ENCODE results near the gene LDB2. TPM values are rescaled to one million over a fixed set of nuclear protein-coding genes. Genes with fewer than 3 reads are reported as not detected.

Gene LDB2
- total RNA-seq, 1 experiment from 2014 or later: 8.0 TPM

DNA sequence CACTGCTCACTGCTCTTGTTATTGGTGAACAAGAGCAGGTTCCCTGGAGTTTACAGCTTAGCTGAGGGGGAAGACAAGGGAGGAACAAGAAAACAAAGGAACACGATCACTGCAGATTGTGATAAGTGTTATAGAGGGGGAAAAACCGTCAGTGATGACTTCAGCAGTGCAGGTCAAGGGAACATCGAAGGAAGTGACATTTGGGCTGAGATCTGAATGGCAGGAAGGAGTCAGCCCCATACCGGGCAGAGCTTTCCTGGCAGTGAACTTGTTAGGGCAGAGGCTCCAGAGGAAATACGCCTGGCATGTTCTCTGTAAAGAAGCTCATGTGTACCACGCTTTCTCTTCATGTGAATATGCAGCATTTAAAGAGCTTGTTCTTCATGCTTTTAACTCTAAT, 78.1 kb downstream of the LDB2 start:
- H3K9me3 ChIP-seq (replicated peaks): no peaks in the 10 kb centered on the region
- H3K4me3 ChIP-seq: no peak overlapping the region
- H3K27ac ChIP-seq: no peak overlapping the region
- DNase-seq (ENCODE audit: low read depth in 1 of 2, low spot score in 2 of 2): no peak
- no peaks in the 10 kb centered on the region for H3K27me3 ChIP-seq (replicated peaks)
- no peaks in the 10 kb centered on the region for H3K36me3 ChIP-seq
- H3K4me1 ChIP-seq (replicated peaks): peaks cover 7% of the 10 kb centered on the region

DNA sequence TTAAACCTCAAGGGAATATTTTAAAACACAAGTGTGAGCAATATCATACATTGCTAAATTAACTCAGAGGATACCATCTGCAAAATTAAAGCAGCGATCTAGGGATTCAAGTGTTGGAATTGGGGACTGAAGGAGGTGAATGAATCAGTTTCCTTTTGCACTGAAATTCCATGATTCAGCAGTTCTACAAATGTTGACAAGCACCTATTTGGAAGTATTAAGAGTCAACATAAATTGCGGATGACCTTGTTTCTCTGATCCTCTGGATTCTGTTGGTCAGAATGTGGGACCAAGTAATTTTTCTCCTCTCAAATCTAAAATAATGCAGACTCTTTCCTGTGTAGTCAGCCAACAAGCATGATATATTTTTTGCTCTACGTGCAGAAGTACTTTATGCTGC, 78.8 kb downstream of the LDB2 start:
- Histone ChIP-seq H3K4me3 (no peak overlapping the region), H3K9me3 (replicated peaks) (no peaks in the 10 kb centered on the region), H3K36me3 (no peaks in the 10 kb centered on the region), H3K27ac (no peak overlapping the region), H3K4me1 (replicated peaks) (peaks cover 11% of the 10 kb centered on the region), H3K27me3 (replicated peaks) (no peaks in the 10 kb centered on the region)
- DNase-seq (ENCODE audit: low read depth in 1 of 2, low spot score in 2 of 2): no peak

DNA sequence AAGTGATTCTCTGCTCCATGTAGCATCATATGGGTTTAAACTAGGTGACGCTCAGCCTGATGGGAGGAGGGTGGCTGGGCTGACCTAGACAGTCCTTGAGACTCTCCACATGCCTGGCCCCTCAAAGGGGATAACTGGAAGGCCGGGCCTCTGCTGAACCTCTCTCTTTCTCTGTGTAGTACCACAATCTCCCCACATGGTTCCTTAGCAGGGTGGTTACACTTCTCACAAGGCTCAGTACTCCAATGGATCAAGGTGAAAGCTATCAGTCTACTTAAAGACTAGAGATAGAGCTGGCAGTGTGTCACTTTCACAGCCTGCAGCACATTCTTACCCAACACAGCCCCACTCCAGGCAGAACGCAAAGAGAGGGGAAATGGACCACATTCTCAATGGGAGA, 80.4 kb downstream of the LDB2 start:
- H3K27me3 ChIP-seq (replicated peaks): no peaks in the 10 kb centered on the region
- no peaks in the 10 kb centered on the region for H3K36me3 ChIP-seq
- H3K9me3 ChIP-seq (replicated peaks): no peaks in the 10 kb centered on the region
- H3K4me1 ChIP-seq (replicated peaks): peaks cover 11% of the 10 kb centered on the region
- H3K27ac ChIP-seq: no peak overlapping the region
- no peak for DNase-seq (ENCODE audit: low read depth in 1 of 2, low spot score in 2 of 2)
- no peak overlapping the region for H3K4me3 ChIP-seq

DNA sequence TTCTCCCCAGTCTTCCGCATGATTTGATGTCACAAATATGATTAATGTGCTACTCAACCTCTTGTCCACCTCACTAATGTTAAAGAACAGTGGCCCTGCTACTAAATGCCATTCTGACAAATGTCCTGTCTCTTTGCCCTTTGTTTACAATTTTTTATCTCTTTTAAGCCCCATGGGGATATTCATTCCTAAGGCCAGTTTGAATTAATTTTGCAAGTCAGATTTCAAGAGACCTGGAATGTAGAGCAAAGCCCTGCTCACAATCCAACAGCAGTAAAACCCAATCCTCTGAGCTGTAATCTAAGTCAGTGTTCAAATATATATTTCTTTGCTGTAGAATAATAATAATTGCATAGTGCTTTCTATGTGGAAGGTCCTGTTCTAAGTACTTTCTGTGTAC, 81.2 kb downstream of the LDB2 start:
- Histone ChIP-seq H3K4me3 (no peak overlapping the region), H3K4me1 (replicated peaks) (peaks cover 11% of the 10 kb centered on the region), H3K9me3 (replicated peaks) (no peaks in the 10 kb centered on the region), H3K36me3 (no peaks in the 10 kb centered on the region), H3K27ac (no peak overlapping the region), H3K27me3 (replicated peaks) (no peaks in the 10 kb centered on the region)
- no peak for DNase-seq (ENCODE audit: low read depth in 1 of 2, low spot score in 2 of 2)

DNA sequence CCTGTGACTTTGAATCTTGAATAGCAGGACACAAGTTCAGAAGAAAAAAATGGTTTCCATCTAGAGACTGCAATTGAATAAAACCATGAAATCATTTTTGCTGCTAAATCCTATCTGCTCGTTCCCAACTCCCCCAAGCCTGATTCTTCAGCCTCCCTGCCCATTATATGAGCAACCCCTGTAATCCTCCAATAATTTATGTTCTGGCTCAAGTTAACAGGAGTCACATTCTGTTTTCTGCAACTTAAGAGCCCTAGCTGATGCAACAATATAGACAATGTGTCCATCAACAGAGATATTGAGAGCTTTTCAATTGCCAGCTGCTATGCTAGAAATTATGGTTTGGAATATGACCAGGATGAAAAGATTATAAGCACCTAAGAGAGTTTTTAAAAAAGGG, 84.1 kb downstream of the LDB2 start:
- no peaks in the 10 kb centered on the region for H3K36me3 ChIP-seq

DNA sequence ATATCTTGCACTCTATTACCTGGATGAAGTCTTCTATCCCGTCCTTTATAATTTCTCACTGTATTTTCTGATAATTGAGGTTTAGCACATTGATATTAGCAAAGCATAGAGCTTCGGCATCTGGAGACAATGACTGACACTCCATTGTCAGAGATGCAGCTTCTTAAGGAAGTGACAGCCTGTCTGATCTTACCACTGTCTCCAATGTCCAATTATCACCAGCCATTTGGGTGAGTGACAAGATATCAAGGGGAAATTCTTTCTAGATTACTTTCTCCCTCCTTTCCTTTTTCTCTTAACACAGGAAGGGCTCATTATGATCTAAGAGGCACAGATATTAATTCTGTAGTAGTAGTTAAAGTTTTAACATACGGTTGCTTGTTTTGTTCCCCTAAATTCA, 86.4 kb downstream of the LDB2 start:
- peaks cover 11% of the 10 kb centered on the region for H3K4me1 ChIP-seq (replicated peaks)
- H3K27ac ChIP-seq: no peak overlapping the region
- DNase-seq (ENCODE audit: low read depth in 1 of 2, low spot score in 2 of 2): no peak
- peaks cover 5% of the 10 kb centered on the region; the same call in 1 of the 2 replicates for H3K9me3 ChIP-seq (replicated peaks)
- no peaks in the 10 kb centered on the region for H3K36me3 ChIP-seq
- no peaks in the 10 kb centered on the region for H3K27me3 ChIP-seq (replicated peaks)
- no peak overlapping the region for H3K4me3 ChIP-seq

More for the DNA sequence above, 84.1 kb downstream of the LDB2 start:
- Histone ChIP-seq H3K9me3 (replicated peaks) (no peaks in the 10 kb centered on the region; the same call in 1 of the 2 replicates), H3K4me3 (no peak overlapping the region), H3K27ac (no peak overlapping the region), H3K4me1 (replicated peaks) (peaks cover 11% of the 10 kb centered on the region), H3K27me3 (replicated peaks) (no peaks in the 10 kb centered on the region)
- no peak for DNase-seq (ENCODE audit: low read depth in 1 of 2, low spot score in 2 of 2)

DNA sequence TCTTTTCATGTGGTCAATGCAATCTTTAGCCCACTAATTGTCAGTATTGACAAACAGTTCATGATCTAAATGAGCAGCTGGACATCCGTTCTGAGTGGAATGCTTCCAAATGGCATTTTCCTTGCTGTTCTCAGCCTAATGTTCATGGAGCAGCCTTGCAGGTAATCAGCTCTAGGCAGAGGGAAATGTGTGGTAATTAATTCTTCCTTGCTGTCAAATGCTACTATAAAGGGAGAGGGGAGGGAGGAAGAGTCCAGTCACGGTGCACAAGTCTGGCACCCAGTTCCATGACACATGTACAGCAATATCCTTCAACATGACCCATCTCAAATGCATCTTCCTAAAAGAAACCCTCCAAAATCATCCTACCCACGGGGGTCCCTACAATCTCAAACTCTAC, 88.5 kb downstream of the LDB2 start:
- H3K9me3 ChIP-seq (replicated peaks): peaks cover 5% of the 10 kb centered on the region; the same call in 1 of the 2 replicates
- H3K27me3 ChIP-seq (replicated peaks): no peaks in the 10 kb centered on the region
- no peaks in the 10 kb centered on the region for H3K4me1 ChIP-seq (replicated peaks)
- no peak for DNase-seq (ENCODE audit: low read depth in 1 of 2, low spot score in 2 of 2)
- no peaks in the 10 kb centered on the region for H3K36me3 ChIP-seq
- no peak overlapping the region for H3K4me3 ChIP-seq
- no peak overlapping the region for H3K27ac ChIP-seq

DNA sequence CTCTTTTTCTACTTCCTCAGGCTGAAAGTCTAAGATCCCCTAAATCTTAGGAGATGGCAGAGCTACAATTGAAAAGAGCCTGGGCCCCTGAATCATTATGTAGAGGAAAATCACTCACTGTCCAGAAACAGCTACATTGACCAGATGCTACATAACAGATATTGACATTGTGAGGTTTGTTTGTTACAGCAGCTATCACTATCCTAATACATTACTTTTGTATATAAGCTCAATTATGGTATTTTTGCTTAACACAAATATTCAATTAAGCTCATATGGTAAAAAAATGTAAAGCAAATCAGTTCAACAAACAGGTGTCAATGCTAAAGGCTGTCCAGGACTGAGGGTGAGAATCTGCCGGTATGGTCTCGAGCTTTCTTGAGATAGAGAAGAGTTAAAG, 89.4 kb downstream of the LDB2 start:
- H3K27ac ChIP-seq: no peak overlapping the region

DNA sequence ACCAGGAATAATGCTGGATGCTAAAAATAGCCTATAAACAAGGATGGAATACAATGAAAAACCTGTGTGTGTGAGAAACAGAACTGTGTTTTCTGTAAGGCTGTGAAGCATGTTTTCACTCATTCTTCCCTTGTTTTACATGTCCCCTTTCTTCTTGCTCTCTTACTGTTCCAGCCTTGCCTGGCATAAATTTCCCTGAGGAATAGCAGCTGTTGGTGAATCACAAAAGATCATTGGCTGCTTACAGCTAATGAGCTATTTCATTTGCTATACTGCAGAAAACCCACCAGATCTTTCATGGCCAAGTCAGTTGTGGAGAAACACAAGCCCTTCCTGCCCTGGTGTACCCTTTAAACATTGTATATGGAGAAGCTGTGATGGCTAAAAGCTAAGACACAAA, 91.1 kb downstream of the LDB2 start:
- Histone ChIP-seq H3K27me3 (replicated peaks) (no peaks in the 10 kb centered on the region), H3K4me1 (replicated peaks) (no peaks in the 10 kb centered on the region), H3K27ac (no peak overlapping the region), H3K9me3 (replicated peaks) (peaks cover 5% of the 10 kb centered on the region; the same call in 1 of the 2 replicates), H3K4me3 (no peak overlapping the region), H3K36me3 (no peaks in the 10 kb centered on the region)
- no peak for DNase-seq (ENCODE audit: low read depth in 1 of 2, low spot score in 2 of 2)

More for the DNA sequence above, 89.4 kb downstream of the LDB2 start:
- DNase-seq (ENCODE audit: low read depth in 1 of 2, low spot score in 2 of 2): no peak
- no peaks in the 10 kb centered on the region for H3K36me3 ChIP-seq
- H3K4me1 ChIP-seq (replicated peaks): no peaks in the 10 kb centered on the region
- H3K9me3 ChIP-seq (replicated peaks): peaks cover 5% of the 10 kb centered on the region; the same call in 1 of the 2 replicates
- H3K4me3 ChIP-seq: no peak overlapping the region
- no peaks in the 10 kb centered on the region for H3K27me3 ChIP-seq (replicated peaks)

DNA sequence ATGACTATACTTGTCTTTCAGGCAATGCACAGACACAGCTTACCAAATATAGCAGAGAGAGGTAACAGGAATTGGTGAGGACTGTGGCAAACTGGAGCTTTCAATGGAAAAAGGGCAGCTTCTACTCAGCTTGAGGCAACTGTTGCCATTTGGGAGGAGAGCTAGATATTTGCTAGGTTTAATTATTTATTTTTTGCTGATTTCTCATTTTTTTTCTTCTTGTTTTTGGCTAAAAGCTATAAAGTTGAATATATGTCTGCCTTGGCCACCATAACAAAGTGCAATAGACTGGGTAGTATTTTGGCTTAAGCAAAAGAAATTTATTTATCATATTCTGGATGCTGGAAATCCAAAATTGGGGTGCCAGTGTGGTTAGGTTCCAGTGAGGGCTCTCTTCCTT, 93.9 kb downstream of the LDB2 start:
- DNase-seq (ENCODE audit: low read depth in 1 of 2, low spot score in 2 of 2): no peak
- Histone ChIP-seq H3K9me3 (replicated peaks) (0 out of 2 replicates have a peak, but pooled peaks cover 5% of the 10 kb centered on the region), H3K27ac (no peak overlapping the region), H3K4me3 (no peak overlapping the region), H3K4me1 (replicated peaks) (0 out of 2 replicates have a peak, but pooled peaks cover 4% of the 10 kb centered on the region), H3K36me3 (no peaks in the 10 kb centered on the region), H3K27me3 (replicated peaks) (no peaks in the 10 kb centered on the region)

DNA sequence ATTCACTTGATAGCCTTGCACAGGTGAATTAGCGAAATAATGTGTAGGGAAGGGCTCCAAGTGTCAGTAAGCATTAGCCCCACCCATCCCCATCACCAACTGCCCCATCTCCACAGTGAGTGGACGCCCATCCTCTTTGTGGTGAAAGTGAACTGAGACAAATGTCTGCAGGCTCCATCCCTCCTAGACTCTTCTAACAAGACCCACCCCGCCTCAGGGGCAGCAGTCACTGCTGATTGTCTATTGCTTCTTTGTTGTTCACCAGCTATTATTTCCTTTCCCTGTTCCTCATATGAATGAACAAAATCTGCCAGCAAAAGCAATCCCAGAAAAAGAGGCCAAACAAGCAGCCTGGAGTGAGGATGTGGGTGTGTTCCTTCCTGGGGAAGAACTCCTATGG, 96.4 kb downstream of the LDB2 start:
- H3K36me3 ChIP-seq: no peaks in the 10 kb centered on the region
- H3K27ac ChIP-seq: no peak overlapping the region
- no peaks in the 10 kb centered on the region for H3K27me3 ChIP-seq (replicated peaks)
- 0 out of 2 replicates have a peak, but pooled peaks cover 4% of the 10 kb centered on the region for H3K4me1 ChIP-seq (replicated peaks)
- H3K9me3 ChIP-seq (replicated peaks): no peaks in the 10 kb centered on the region
- no peak overlapping the region for H3K4me3 ChIP-seq
- no peak for DNase-seq (ENCODE audit: low read depth in 1 of 2, low spot score in 2 of 2)

DNA sequence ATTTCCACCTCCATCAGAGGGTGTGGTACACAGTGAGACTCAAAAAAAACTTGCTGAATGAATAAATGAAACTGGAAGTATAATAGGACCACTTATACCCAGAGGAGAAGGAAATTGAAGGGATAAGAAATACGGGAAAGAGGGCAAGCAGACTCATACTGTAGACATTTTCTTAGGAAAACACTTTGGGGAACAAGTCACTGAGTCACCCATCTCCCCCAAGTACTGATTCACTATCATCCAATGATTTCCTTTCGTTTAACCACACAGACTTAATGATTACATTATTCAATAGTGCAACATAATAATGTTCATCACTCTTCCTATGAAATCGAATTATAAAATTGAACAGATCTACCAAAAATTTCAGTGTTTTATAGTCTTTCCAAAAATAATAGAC, 97.1 kb downstream of the LDB2 start:
- Histone ChIP-seq H3K36me3 (no peaks in the 10 kb centered on the region), H3K9me3 (replicated peaks) (no peaks in the 10 kb centered on the region), H3K4me1 (replicated peaks) (0 out of 2 replicates have a peak, but pooled peaks cover 4% of the 10 kb centered on the region), H3K4me3 (no peak overlapping the region), H3K27me3 (replicated peaks) (no peaks in the 10 kb centered on the region), H3K27ac (no peak overlapping the region)
- DNase-seq (ENCODE audit: low read depth in 1 of 2, low spot score in 2 of 2): no peak

DNA sequence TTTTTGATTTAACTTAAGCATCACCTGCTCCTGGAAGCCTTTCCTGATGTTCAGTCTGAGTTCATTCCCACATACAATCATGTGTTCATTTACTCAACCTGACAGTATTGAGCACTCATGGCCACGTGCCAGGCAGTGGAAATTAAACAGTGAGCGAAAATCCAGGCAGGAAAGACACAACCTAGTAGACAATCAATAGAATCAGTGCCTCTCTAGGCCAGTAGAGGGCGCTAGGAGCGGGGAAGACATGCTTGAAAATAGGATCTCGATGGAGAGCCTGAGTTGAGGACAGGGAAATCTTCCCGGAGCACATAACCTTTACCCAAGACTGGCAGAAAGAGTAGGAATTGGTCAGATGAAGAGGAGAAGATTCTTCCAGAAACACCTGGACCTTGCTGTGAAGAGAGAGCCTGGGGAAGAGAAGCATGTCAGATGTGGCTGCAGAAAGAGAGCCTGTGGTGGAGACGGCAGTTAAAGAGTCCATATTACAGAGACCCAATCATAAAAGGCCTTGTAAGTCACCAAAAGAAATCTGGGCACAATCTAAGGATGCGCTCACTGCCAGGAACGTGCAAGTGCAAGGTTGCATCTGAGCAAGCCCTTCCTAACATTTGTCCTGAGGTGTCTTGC, 103.5 kb downstream of the LDB2 start:
- Histone ChIP-seq H3K9me3 (replicated peaks) (no peaks in the 10 kb centered on the region), H3K27me3 (replicated peaks) (no peaks in the 10 kb centered on the region), H3K4me3 (no peak overlapping the region), H3K27ac (no peak overlapping the region), H3K36me3 (no peaks in the 10 kb centered on the region), H3K4me1 (replicated peaks) (peaks cover under 1% of the 10 kb centered on the region; the same call in 1 of the 2 replicates)
- DNase-seq (ENCODE audit: low read depth in 1 of 2, low spot score in 2 of 2): peak; percentile 69 to 80

DNA sequence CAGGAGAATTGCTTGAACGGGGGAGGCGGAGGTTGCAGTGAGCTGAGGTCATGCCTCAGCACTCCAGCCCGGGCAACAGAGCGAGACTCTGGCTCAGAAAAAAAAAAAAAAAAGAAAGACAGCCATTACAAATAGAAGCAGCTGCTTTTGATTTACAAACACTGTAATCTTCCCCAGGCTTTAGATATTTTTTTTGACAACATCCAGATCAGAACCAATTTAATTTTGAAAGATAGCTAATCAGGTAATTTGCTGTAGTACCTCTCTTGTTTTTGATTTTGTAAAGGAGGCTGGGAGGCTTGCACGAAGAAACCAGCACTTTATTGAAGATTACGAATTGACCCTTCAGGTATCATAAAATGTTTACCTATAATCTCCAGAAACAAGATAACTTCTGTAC, 107.0 kb downstream of the LDB2 start:
- H3K4me1 ChIP-seq (replicated peaks): peaks cover 16% of the 10 kb centered on the region
- no peaks in the 10 kb centered on the region for H3K9me3 ChIP-seq (replicated peaks)
- H3K27me3 ChIP-seq (replicated peaks): no peaks in the 10 kb centered on the region
- H3K27ac ChIP-seq: no peak overlapping the region
- DNase-seq (ENCODE audit: low read depth in 1 of 2, low spot score in 2 of 2): no peak
- H3K4me3 ChIP-seq: no peak overlapping the region
- H3K36me3 ChIP-seq: no peaks in the 10 kb centered on the region

DNA sequence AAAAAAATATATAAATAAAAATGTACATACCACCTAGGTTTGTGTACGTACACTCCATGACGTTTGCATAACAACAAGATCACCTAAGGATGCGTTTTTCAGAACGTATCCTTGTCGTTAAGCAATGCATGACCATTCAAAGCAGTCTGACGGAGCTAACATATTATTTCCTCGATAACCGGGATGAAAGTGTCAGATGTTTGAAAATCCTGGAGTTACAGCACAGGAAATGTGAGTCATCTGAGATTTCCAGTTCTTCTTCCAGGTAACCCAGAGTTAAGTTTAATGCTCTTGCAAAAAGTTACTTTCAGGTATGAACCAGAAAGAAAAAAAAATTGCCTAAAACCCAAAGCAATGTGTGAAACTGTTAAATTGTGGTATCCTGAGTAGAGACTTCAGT, 107.9 kb downstream of the LDB2 start:
- Histone ChIP-seq H3K36me3 (no peaks in the 10 kb centered on the region), H3K4me3 (no peak overlapping the region), H3K9me3 (replicated peaks) (no peaks in the 10 kb centered on the region), H3K27me3 (replicated peaks) (no peaks in the 10 kb centered on the region), H3K4me1 (replicated peaks) (peaks cover 25% of the 10 kb centered on the region), H3K27ac (no peak overlapping the region)
- DNase-seq (ENCODE audit: low read depth in 1 of 2, low spot score in 2 of 2): no peak

Measured in SJSA1 (cell line).